Measurements from ENCODE around the gene NTRK3. TPM values are rescaled to one million over a fixed set of nuclear protein-coding genes. Genes with fewer than 3 reads are reported as not detected.

The NTRK3 gene
- total RNA-seq, 1 donor from 2014 or later: not detected

- TF ChIP-seq CTCF (IDR thresholded peaks at IDR 0.05): no peak
- H3K36me3 Mint-ChIP-seq (ENCODE audit: unreplicated experiment): no peaks in the 10 kb centered on the region
- peaks cover 39% of the 10 kb centered on the region for H3K9me3 Mint-ChIP-seq (ENCODE audit: unreplicated experiment)
- H3K27ac Mint-ChIP-seq (ENCODE audit: unreplicated experiment): no peak overlapping the region
- H3K4me1 Mint-ChIP-seq (ENCODE audit: unreplicated experiment): no peaks in the 10 kb centered on the region
- no peak for DNase-seq (ENCODE audit: extremely low spot score, unreplicated experiment)
- H3K27me3 Mint-ChIP-seq (ENCODE audit: unreplicated experiment): no peaks in the 10 kb centered on the region
- no peak overlapping the region for H3K4me3 Mint-ChIP-seq (ENCODE audit: unreplicated experiment)
These were observed 115.2 kb downstream of the NTRK3 start for GRCh38 chr15:88141269-88141889.

GRCh38 chr15:88140398-88140797, 116.1 kb downstream of the NTRK3 start:
- H3K4me1 Mint-ChIP-seq (ENCODE audit: unreplicated experiment): no peaks in the 10 kb centered on the region
- TF ChIP-seq CTCF (IDR thresholded peaks at IDR 0.05): no peak
- no peak overlapping the region for H3K4me3 Mint-ChIP-seq (ENCODE audit: unreplicated experiment)
- no peak overlapping the region for H3K27ac Mint-ChIP-seq (ENCODE audit: unreplicated experiment)
- H3K9me3 Mint-ChIP-seq (ENCODE audit: unreplicated experiment): peaks cover 43% of the 10 kb centered on the region
- no peak for DNase-seq (ENCODE audit: extremely low spot score, unreplicated experiment)
- H3K36me3 Mint-ChIP-seq (ENCODE audit: unreplicated experiment): no peaks in the 10 kb centered on the region
- no peaks in the 10 kb centered on the region for H3K27me3 Mint-ChIP-seq (ENCODE audit: unreplicated experiment)

- H3K27ac Mint-ChIP-seq (ENCODE audit: unreplicated experiment): no peak overlapping the region
- TF ChIP-seq CTCF (IDR thresholded peaks at IDR 0.05): no peak
- no peak overlapping the region for H3K4me3 Mint-ChIP-seq (ENCODE audit: unreplicated experiment)
- H3K36me3 Mint-ChIP-seq (ENCODE audit: unreplicated experiment): no peaks in the 10 kb centered on the region
- DNase-seq (ENCODE audit: extremely low spot score, unreplicated experiment): no peak
- H3K9me3 Mint-ChIP-seq (ENCODE audit: unreplicated experiment): peaks cover 43% of the 10 kb centered on the region
- H3K4me1 Mint-ChIP-seq (ENCODE audit: unreplicated experiment): no peaks in the 10 kb centered on the region
- no peaks in the 10 kb centered on the region for H3K27me3 Mint-ChIP-seq (ENCODE audit: unreplicated experiment)
These were observed 116.6 kb downstream of the NTRK3 start for GRCh38 chr15:88139936-88140335.

GRCh38 chr15:88133795-88134194, 122.7 kb downstream of the NTRK3 start:
- Mint-ChIP-seq H3K4me1 (ENCODE audit: unreplicated experiment) (no peaks in the 10 kb centered on the region), H3K27ac (ENCODE audit: unreplicated experiment) (no peak overlapping the region), H3K36me3 (ENCODE audit: unreplicated experiment) (no peaks in the 10 kb centered on the region), H3K4me3 (ENCODE audit: unreplicated experiment) (no peak overlapping the region), H3K9me3 (ENCODE audit: unreplicated experiment) (peaks cover 38% of the 10 kb centered on the region), H3K27me3 (ENCODE audit: unreplicated experiment) (no peaks in the 10 kb centered on the region)
- DNase-seq (ENCODE audit: extremely low spot score, unreplicated experiment): no peak
- TF ChIP-seq CTCF (IDR thresholded peaks at IDR 0.05): no peak

GRCh38 chr15:88132499-88132898, 124.0 kb downstream of the NTRK3 start:
- H3K4me1 Mint-ChIP-seq (ENCODE audit: unreplicated experiment): no peaks in the 10 kb centered on the region
- no peak overlapping the region for H3K4me3 Mint-ChIP-seq (ENCODE audit: unreplicated experiment)
- H3K9me3 Mint-ChIP-seq (ENCODE audit: unreplicated experiment): peaks cover 38% of the 10 kb centered on the region
- H3K27me3 Mint-ChIP-seq (ENCODE audit: unreplicated experiment): no peaks in the 10 kb centered on the region
- DNase-seq (ENCODE audit: extremely low spot score, unreplicated experiment): no peak
- no peak for TF ChIP-seq CTCF (IDR thresholded peaks at IDR 0.05)
- no peaks in the 10 kb centered on the region for H3K36me3 Mint-ChIP-seq (ENCODE audit: unreplicated experiment)
- no peak overlapping the region for H3K27ac Mint-ChIP-seq (ENCODE audit: unreplicated experiment)

All from osteocyte (in vitro differentiated cells).